Measurements from ENCODE around the gene EXOC3. TPM values are rescaled to one million over a fixed set of nuclear protein-coding genes. Genes with fewer than 3 reads are reported as not detected.

The EXOC3 gene
- total RNA-seq, 1 donor from 2014 or later: 37.3 TPM

DNA sequence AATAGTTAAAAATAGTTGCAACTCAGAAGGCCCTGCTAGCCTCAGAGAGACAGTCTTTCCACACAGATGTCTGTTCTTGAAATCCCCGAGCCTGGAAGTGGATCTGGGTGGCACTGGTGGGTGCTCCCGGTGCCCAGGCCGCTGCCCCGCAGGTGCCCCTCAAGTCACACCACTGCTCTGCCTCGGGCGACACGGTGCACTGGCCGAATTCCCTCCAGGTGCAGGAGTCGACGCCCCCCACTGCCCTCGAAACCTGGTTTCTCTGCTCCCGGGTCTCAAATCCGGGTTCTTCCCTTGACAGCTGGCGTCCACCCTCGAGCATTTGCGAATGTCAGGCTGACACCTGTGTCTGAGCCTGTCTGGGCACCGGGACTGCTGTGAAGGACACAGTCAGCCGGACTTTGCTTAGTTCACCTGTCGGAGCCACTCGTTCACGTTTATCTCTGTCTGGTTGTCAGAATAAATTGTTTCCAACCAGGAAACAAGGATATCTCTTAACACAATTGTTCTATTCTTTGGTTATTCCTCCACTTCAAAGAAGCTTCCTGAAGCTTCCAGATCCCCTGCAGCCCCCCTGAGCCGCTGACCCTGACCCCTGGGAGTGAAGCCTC, 54.2 kb downstream of the EXOC3 start:
- peaks cover 53% of the 10 kb centered on the region for H3K27me3 ChIP-seq (ENCODE audit: control insufficient read depth, insufficient read depth, low read length)
- TF ChIP-seq, protein P1, sequence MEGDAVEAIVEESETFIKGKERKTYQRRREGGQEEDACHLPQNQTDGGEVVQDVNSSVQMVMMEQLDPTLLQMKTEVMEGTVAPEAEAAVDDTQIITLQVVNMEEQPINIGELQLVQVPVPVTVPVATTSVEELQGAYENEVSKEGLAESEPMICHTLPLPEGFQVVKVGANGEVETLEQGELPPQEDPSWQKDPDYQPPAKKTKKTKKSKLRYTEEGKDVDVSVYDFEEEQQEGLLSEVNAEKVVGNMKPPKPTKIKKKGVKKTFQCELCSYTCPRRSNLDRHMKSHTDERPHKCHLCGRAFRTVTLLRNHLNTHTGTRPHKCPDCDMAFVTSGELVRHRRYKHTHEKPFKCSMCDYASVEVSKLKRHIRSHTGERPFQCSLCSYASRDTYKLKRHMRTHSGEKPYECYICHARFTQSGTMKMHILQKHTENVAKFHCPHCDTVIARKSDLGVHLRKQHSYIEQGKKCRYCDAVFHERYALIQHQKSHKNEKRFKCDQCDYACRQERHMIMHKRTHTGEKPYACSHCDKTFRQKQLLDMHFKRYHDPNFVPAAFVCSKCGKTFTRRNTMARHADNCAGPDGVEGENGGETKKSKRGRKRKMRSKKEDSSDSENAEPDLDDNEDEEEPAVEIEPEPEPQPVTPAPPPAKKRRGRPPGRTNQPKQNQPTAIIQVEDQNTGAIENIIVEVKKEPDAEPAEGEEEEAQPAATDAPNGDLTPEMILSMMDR (IDR thresholded peaks at IDR 0.05; ENCODE audit: insufficient read depth, low read length, poor library complexity, severe bottlenecking): no peak
- H3K36me3 ChIP-seq (ENCODE audit: control insufficient read depth, insufficient read depth, low read length): no peaks in the 10 kb centered on the region
- no peak for DNase-seq (ENCODE audit: low read depth)
- H3K4me3 ChIP-seq (ENCODE audit: low read depth, low read length): no peak overlapping the region

DNA sequence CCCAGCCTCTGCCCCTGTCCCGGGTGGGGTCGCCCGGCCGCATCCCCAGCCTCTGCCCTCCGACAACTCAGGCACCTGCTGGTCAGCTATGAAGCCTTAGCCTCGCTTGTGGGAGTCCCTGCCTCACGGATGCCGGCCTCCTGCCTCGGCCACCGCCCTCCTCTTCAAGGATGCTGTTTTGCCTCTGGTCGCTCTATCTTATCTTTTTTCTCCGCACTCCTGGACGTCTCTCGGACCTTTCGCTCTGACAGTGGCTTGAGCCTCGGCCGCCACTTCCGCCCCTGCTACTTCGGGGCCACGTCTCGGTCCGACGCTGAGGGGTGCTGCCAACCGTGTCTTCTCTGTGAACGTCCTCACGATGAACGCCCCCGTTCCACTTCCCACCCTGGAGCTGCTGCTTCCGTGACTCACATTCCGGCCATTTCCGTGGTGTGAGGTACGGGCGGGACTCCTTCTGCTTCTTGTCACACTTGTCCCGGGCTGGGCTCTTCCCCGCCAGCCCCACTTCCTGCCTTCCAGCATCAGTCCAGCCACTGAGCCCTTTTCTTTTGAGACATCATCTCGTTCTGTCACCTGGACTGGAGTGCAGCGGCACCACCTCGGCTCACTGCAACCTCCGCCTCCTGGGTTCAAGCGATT, 55.0 kb downstream of the EXOC3 start:
- TF ChIP-seq, protein P1 (IDR thresholded peaks at IDR 0.05; ENCODE audit: insufficient read depth, low read length, poor library complexity, severe bottlenecking): no peak
- Histone ChIP-seq H3K27me3 (ENCODE audit: control insufficient read depth, insufficient read depth, low read length) (peaks cover 49% of the 10 kb centered on the region), H3K36me3 (ENCODE audit: control insufficient read depth, insufficient read depth, low read length) (no peaks in the 10 kb centered on the region), H3K4me3 (ENCODE audit: low read depth, low read length) (no peak overlapping the region)
- DNase-seq (ENCODE audit: low read depth): no peak

DNA sequence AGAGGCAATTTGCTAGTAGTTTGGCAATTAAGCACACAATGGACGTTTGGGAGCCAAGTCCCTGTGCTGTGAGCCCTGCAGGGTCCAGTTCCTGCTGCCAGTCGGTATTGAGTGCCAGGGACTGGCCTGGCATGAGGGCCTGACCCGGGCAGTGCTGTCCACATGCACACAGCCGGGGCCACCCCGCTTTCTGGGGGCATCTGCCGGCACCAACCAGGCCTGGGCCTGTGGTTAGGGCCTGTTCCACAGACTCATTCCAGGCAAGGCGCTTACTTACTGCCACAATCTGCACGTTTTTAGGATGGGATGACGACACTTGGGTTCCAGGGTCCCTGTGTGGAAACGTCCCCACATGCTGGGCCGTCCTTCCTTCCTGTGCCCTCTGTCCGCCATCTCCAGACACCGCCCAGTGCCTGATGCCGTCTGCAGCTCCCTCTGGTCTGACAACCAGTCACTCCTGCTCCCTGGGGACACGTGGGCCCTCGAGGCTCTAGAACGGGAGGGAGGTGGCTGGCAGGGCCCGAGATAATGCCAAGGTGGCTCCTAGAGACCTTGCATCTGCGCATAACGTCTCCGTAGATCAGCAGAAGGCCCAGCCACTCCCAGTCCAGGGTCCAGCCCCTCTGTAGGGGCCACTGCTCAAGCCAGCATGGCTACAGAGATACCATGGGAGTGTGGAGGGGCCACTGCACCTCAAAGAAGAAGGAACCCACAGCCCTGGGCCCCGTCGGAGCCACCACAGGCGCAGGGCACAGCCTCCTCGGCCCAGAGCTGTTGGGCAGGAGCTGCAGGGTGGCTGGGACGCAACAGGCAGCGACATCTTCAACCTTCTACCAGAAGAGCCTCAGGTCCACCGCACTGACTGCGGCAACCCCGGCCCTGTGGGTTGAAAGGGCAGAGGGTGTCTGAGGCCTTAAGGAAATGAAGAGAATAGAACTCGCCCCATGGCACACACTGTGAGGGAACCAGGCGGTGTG, 56.5 kb downstream of the EXOC3 start:
- TF ChIP-seq, protein P1 (IDR thresholded peaks at IDR 0.05; ENCODE audit: insufficient read depth, low read length, poor library complexity, severe bottlenecking): no peak
- Histone ChIP-seq H3K27me3 (ENCODE audit: control insufficient read depth, insufficient read depth, low read length) (peaks cover 38% of the 10 kb centered on the region), H3K36me3 (ENCODE audit: control insufficient read depth, insufficient read depth, low read length) (no peaks in the 10 kb centered on the region), H3K4me3 (ENCODE audit: low read depth, low read length) (no peak overlapping the region)
- no peak for DNase-seq (ENCODE audit: low read depth)

DNA sequence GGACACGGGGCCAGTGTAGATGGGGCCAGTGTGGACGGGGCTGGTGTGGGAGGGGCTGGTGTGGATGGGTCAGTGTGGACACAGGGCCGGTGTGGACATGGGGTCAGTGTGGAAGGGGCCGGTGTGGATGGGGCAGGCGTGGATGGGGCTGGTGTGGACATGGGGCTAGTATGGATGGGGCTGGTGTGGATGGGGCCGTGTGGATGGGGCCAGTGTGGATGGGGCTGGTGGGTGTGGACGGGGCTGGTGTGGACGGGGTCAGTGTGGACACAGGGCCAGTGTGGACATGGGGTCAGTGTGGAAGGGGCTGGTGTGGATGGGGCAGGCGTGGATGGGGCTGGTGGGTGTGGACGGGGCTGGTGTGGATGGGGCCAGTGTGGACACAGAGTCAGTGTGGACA, 57.5 kb downstream of the EXOC3 start:
- no peak for DNase-seq (ENCODE audit: low read depth)
- TF ChIP-seq, protein P1 (IDR thresholded peaks at IDR 0.05; ENCODE audit: insufficient read depth, low read length, poor library complexity, severe bottlenecking): no peak
- H3K4me3 ChIP-seq (ENCODE audit: low read depth, low read length): no peak overlapping the region
- H3K27me3 ChIP-seq (ENCODE audit: control insufficient read depth, insufficient read depth, low read length): peaks cover 42% of the 10 kb centered on the region
- H3K36me3 ChIP-seq (ENCODE audit: control insufficient read depth, insufficient read depth, low read length): no peaks in the 10 kb centered on the region

DNA sequence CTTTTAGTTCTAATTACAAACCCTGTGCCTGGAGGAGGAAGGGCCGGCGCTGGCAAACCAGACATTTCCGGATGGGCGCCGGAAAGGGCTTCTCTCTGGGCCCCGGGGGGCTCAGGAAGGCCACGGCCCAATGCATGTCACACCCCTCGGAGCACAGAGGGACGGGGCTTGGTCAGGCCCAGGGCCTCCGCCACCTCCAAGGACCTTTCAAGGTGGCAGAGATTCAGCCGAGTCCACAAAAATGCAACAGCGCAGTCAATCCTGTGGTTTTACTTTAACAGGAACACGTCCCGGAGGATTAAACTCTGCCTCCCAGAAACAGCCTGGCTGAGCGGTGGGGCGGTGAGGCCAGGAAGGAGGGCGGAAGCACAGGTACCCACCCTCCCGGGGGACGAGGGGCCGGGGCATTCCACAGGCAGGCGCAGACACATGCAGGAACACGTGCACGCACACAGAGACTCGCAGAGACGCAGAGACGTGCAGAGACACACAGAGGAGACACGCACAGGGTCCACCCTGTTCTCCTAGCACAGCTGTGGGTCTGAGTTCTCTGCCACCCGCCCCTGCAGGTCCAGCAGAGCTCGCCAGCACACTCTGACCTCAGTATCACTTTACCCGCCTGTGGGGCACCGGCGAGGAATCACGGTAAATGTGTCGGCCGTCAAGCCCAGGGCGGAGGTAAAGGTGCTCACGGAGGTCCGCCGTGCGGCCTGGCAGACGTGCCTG, 58.3 kb downstream of the EXOC3 start:
- Histone ChIP-seq H3K4me3 (ENCODE audit: low read depth, low read length) (no peak overlapping the region), H3K27me3 (ENCODE audit: control insufficient read depth, insufficient read depth, low read length) (peaks cover 44% of the 10 kb centered on the region), H3K36me3 (ENCODE audit: control insufficient read depth, insufficient read depth, low read length) (no peaks in the 10 kb centered on the region)
- no peak for DNase-seq (ENCODE audit: low read depth)
- TF ChIP-seq, protein P1 (IDR thresholded peaks at IDR 0.05; ENCODE audit: insufficient read depth, low read length, poor library complexity, severe bottlenecking): no peak
